Kidney (tissue), 14 donors: Measurements from ENCODE around the gene COA1. TPM values are rescaled to one million over a fixed set of nuclear protein-coding genes. Genes with fewer than 3 reads are reported as not detected.
"Not testable (repeated sequence)": the region's sequence is repeated elsewhere in the genome, so short reads cannot be mapped to it uniquely, and the experiment has no call there.

Experiments
- DNase-seq, 5 donors: peaks; one replicate each; pipeline ENCODE4 v3.0.0-alpha.2; 2013 to 2020
- FAIRE-seq: peaks from 2 replicates; lab custom pipeline; 2012; peaks lifted over from hg19 to GRCh38; lab: Jason Lieb, UNC
- H3K27ac ChIP-seq, 2 donors: one replicate each; pipeline ENCODE4 v1.7.0; 2013; ENCODE audit warnings: low read depth in 2 of 2, low read length in 2 of 2, inconsistent platforms in 1 of 2
- H3K27me3 ChIP-seq: one replicate; pipeline ENCODE4 v1.7.1; 2013; ENCODE audit warnings: low read length, inconsistent platforms; ENCODE audit not compliant: control insufficient read depth, insufficient read depth
- H3K36me3 ChIP-seq, 3 donors: one replicate each; pipeline versions ENCODE4 v1.7.0 to v1.7.1; 2013; ENCODE audit warnings: low read length in 3 of 3, control low read depth in 1 of 3, inconsistent platforms in 1 of 3; ENCODE audit not compliant: insufficient read depth in 3 of 3, control insufficient read depth in 2 of 3
- H3K4me1 ChIP-seq, 3 donors: one replicate each; pipeline versions ENCODE4 v1.7.0 to v1.7.1; 2013; ENCODE audit warnings: low read length in 3 of 3, inconsistent platforms in 1 of 3, low read depth in 1 of 3; ENCODE audit not compliant: control insufficient read depth in 2 of 3, insufficient read depth in 2 of 3
- H3K4me3 ChIP-seq, 3 donors: one replicate each; pipeline versions ENCODE4 v1.7.0 to v1.8.1; 2013; ENCODE audit warnings: low read length in 3 of 3, control low read depth in 1 of 3, inconsistent platforms in 1 of 3
- H3K9ac ChIP-seq, 3 donors: one replicate each; pipeline versions ENCODE4 v1.7.0 to v1.7.1; 2013; ENCODE audit warnings: low read length in 3 of 3, control low read depth in 1 of 3, inconsistent platforms in 1 of 3
- H3K9me3 ChIP-seq, 3 donors: one replicate each; pipeline versions ENCODE4 v1.7.0 to v1.7.1; 2013; ENCODE audit warnings: low read length in 3 of 3, control low read depth in 1 of 3, inconsistent platforms in 1 of 3; ENCODE audit not compliant: control insufficient read depth in 2 of 3, insufficient read depth in 1 of 3
- CTCF ChIP-seq: IDR thresholded peaks from 3 replicates; pipeline ENCODE4 v1.5.1; 2012; ENCODE audit warnings: mild to moderate bottlenecking, moderate library complexity, borderline replicate concordance; ENCODE audit not compliant: insufficient read depth; ENCODE audit errors: extremely low read depth
- intact Hi-C: fragments of 100-400 bp; cut with DNase I; formaldehyde crosslinking; loops from one replicate; pipeline ENCODE4 v1.11.1; 2022
- polyA plus RNA-seq: library from polyadenylated mRNA; stranded (reverse); fragments of 350-450 nt; fragmentation: Illumina TruSeq; extraction: RNeasy Lipid Tissue Mini Kit (QIAGEN cat#74804); gene quantifications from one replicate; pipeline ENCODE4 v1.2.3, GENCODE V29; 2014; ENCODE audit warnings: low read depth, low replicate concordance; ENCODE audit not compliant: insufficient read depth
- total RNA-seq: library from RNA; stranded (reverse); fragmentation: NEBNext Ultra II Directional; extraction: Animal tissue kit (Norgen Biotek cat#: 25700); gene quantifications from one replicate; pipeline ENCODE4 v1.2.1, GENCODE V29; 2021
- donor health status: control.
- donor health status: control.
- donor health status: control.
- donor health status: control.
- donor health status: control.
- donor health status: DM: yes; HTN: yes; CAD: no.
- donor health status: Normal renal cell carcinoma (clear cell type).

The COA1 gene
- total and polyA plus RNA-seq, 2 donors from 2014 or later, result 49.6 to 58.9 TPM

GRCh38 chr7:43678315-43678714 is 51.0 kb downstream of the COA1 start:
- Histone ChIP-seq H3K9ac (no peak overlapping the region), H3K27ac (no peak overlapping the region), H3K4me1 (peaks cover 0 to 11% (median 2%) of the 10 kb centered on the region in 3 donors), H3K4me3 (no peak overlapping the region), H3K27me3 (no peaks in the 10 kb centered on the region), H3K9me3 (no peaks in the 10 kb centered on the region), H3K36me3 (no peaks in the 10 kb centered on the region)
- no peak for TF ChIP-seq CTCF
- intact Hi-C loops, result no loop called here
- FAIRE-seq (no peak), DNase-seq (no peak)

- no peak overlapping the region for H3K27ac ChIP-seq
- FAIRE-seq, result no peak
- no peak overlapping the region for H3K9ac ChIP-seq
- no peak overlapping the region for H3K4me3 ChIP-seq
- intact Hi-C loops, result no loop called here
- H3K9me3 ChIP-seq, result no peaks in the 10 kb centered on the region
- no peak for DNase-seq
- H3K27me3 ChIP-seq, result no peaks in the 10 kb centered on the region
- no peak for TF ChIP-seq CTCF
- peaks cover 0 to 11% (median 2%) of the 10 kb centered on the region in 3 donors for H3K4me1 ChIP-seq
- H3K36me3 ChIP-seq, result no peaks in the 10 kb centered on the region
Measured at GRCh38 chr7:43677864-43678263, 51.5 kb downstream of the COA1 start.

GRCh38 chr7:43674559-43675436 is 54.5 kb downstream of the COA1 start:
- peak overlapping the region in 1 of 2 donors; percentile 20 for H3K27ac ChIP-seq
- no peak for DNase-seq
- FAIRE-seq, result peak; percentile 59
- no peaks in the 10 kb centered on the region for H3K36me3 ChIP-seq
- H3K9me3 ChIP-seq, result peaks cover 0 to 3% (median 0%) of the 10 kb centered on the region in 3 donors
- no peak overlapping the region for H3K4me3 ChIP-seq
- intact Hi-C loops, result no loop called here
- no peak for TF ChIP-seq CTCF
- peaks cover 0 to 11% (median 2%) of the 10 kb centered on the region in 3 donors for H3K4me1 ChIP-seq
- H3K9ac ChIP-seq, result no peak overlapping the region
- no peaks in the 10 kb centered on the region for H3K27me3 ChIP-seq

DNA sequence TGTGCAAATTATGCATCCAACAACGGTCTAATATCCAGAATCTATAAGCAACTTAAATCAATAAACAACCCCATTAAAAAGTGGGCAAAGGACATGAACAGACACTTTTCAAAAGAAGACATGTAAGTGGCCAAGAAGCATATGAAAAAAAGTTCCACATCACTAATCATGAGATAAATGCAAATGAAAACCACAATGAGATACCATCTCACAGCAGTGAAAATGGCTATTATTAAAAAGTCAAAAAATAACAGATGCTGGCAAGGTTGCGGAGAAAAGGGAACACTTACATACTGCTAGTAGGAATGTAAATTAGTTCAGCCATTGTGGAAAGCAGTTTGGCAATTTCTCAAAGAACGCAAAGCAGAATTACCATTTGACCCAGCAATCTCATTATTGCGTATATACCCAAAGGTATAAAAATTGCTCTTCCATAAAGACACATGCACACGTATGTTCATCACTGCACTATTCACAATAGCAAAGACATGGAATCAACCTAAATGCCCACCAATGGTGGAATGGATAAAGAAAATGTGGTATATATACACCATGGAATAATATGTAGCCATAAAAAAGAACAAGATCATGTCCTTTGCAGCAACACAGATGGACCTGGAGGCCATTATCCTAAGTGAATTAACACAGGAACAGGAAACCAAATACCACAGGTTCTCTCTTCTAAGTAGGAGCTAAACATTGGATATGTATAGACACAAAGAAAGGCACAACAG is 55.9 kb downstream of the COA1 start:
- H3K27ac ChIP-seq, intact Hi-C loops, H3K4me1 ChIP-seq, H3K27me3 ChIP-seq, H3K36me3 ChIP-seq, H3K4me3 ChIP-seq, H3K9ac ChIP-seq, H3K9me3 ChIP-seq, DNase-seq, FAIRE-seq: not testable (repeated sequence)
